Testis (tissue), 2 donors: ENCODE measurements around the gene CHRNE.

Source experiments
- CTCF ChIP-seq, 3 experiments: fragments of 450-650 bp in 2 of 3; fragments of 200-600 bp in 1 of 3; sonication (generic) in 1 of 3; IDR thresholded peaks; one replicate each; pipeline ENCODE4 v1.5.1; 2016 to 2019; ENCODE audit warnings: antibody characterized with exemption in 3 of 3, mild to moderate bottlenecking in 2 of 3, moderate library complexity in 1 of 3
- POLR2A ChIP-seq: fragments of 450-650 bp; IDR thresholded peaks from one replicate; pipeline ENCODE4 v1.6.1; 2017; ENCODE audit warnings: antibody characterized with exemption, mild to moderate bottlenecking, moderate library complexity

GRCh38 chr17:4939546-4939795, 36.6 kb upstream of the CHRNE start:
- TF ChIP-seq CTCF (IDR thresholded peaks at IDR 0.05) (no peak), POLR2A (no peak)
